A673 (cell line): ENCODE results near the gene BCAS4. TPM values are rescaled to one million over a fixed set of nuclear protein-coding genes. Genes with fewer than 3 reads are reported as not detected.

Source experiments
- BruUV-seq: library from RNA; stranded (reverse); fragments of 400-500 nt; replicated peaks from 2 replicates; lab custom pipeline; 2021; lab: Mats Ljungman, UMichigan
- CTCF ChIA-PET: fragments of 300-600 bp; sonication (Branson Sonifier 250); formaldehyde crosslinking; loops from one replicate; lab custom pipeline; 2022; ENCODE audit warnings: antibody characterized with exemption; lab: Charles Lee
- POLR2A ChIA-PET: fragments of 300-600 bp; sonication (Branson Sonifier 250); formaldehyde crosslinking; loops from one replicate; lab custom pipeline; 2022; ENCODE audit warnings: antibody characterized with exemption; ENCODE audit not compliant: low non-redundant PET; lab: Charles Lee
- DNase-seq: peaks from one replicate; pipeline ENCODE4 v3.0.0-alpha.2; 2015; ENCODE audit warnings: low spot score
- H3K27ac ChIP-seq: fragments of 200-600 bp; sonication (generic); 2 replicates; pipeline ENCODE4 v1.5.1; 2016; ENCODE audit warnings: mixed run types, low read depth, mild to moderate bottlenecking, mixed read lengths, antibody characterized with exemption, low read length; ENCODE audit not compliant: poor library complexity, severe bottlenecking
- H3K27me3 ChIP-seq: fragments of 200-600 bp; sonication (generic); replicated peaks from 2 replicates; pipeline ENCODE4 v1.6.1; 2017; ENCODE audit warnings: mixed run types, low read depth, mild to moderate bottlenecking, mixed read lengths, antibody characterized with exemption, low read length; ENCODE audit not compliant: insufficient read depth, poor library complexity
- H3K36me3 ChIP-seq: fragments of 200-600 bp; sonication (generic); 2 replicates; pipeline ENCODE4 v1.6.1; 2016; ENCODE audit warnings: mixed run types, mild to moderate bottlenecking, mixed read lengths, antibody characterized with exemption, low read length; ENCODE audit not compliant: insufficient read depth, poor library complexity, severe bottlenecking
- H3K4me1 ChIP-seq: fragments of 200-600 bp; sonication (generic); 2 replicates; pipeline ENCODE4 v1.6.1; 2017; ENCODE audit warnings: mixed run types, mild to moderate bottlenecking, mixed read lengths, antibody characterized with exemption, low read length; ENCODE audit not compliant: insufficient read depth, poor library complexity, severe bottlenecking
- H3K4me3 ChIP-seq: fragments of 200-600 bp; sonication (generic); 2 replicates; pipeline ENCODE4 v1.5.1; 2016; ENCODE audit warnings: low read depth, mixed run types, mild to moderate bottlenecking, mixed read lengths, low read length; ENCODE audit not compliant: poor library complexity, severe bottlenecking
- H3K9me3 ChIP-seq: fragments of 200-600 bp; sonication (generic); 2 replicates; pipeline ENCODE4 v1.6.1; 2016; ENCODE audit warnings: mixed run types, low read depth, mild to moderate bottlenecking, mixed read lengths, antibody characterized with exemption, low read length; ENCODE audit not compliant: poor library complexity, severe bottlenecking
- EZH2 ChIP-seq: fragments of 200-600 bp; sonication (generic); IDR thresholded peaks from 2 replicates; pipeline ENCODE4 v1.6.1; 2017; ENCODE audit warnings: borderline replicate concordance, low read depth, mild to moderate bottlenecking, mixed read lengths, antibody characterized with exemption, low read length; ENCODE audit not compliant: poor library complexity, severe bottlenecking
- intact Hi-C: fragments of 100-400 bp; cut with micrococcal nuclease; formaldehyde crosslinking; loops from one replicate; pipeline ENCODE4 v1.10.0; 2022; ENCODE audit not compliant: unreplicated experiment
- total RNA-seq: library from RNA; stranded (reverse); gene quantifications from 2 replicates; pipeline ENCODE4 v1.2.3, GENCODE V29; 2021
- TF ChIP-seq, protein P1 (sequence below): fragments of 300-800, 200-600 bp; sonication (generic); conservative IDR thresholded peaks from 2 replicates; pipeline ENCODE4 v1.5.1; 2017; ENCODE audit warnings: low read depth, mild to moderate bottlenecking, antibody characterized with exemption, low read length, moderate library complexity, mixed read lengths

The BCAS4 gene
- total RNA-seq, 1 experiment from 2014 or later = 28.4 TPM

DNA sequence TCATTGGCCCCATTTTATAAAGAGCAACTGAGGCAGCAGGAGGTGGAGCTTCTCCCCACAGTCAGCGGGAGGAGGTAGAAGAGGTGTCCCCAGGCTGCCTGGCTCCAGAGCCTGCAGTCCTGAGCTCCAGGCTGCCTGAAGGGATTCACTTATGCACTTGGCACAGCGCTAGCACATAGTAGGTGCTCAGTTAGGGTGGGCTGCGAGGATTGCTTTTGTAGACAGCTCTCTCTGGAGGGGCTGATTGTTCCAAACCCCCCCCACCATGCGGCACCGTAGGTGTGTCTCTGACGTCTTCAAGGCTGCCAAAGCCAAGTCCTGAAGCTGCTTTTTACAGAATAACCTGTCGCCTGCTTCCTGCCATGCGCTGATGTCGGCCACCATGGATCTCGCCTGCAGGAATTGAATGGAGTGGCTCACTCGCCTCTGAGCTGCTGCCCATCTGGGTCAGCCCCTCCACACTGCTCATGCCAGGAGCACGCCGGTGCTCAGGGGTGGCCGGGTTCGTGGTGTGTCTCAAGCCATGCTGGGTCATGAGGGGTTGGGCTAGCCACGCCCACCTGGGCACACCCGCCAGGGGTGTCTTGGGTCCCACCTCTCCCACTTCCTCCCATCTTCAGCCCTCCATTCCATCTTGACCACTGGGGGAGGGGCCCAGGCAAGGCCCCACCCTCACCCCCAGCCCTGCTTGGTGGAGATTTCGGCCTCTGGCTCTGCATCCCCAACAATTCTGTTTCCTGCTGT, 59.8 kb downstream of the BCAS4 start:
- H3K4me1 ChIP-seq = peaks cover 5% of the 10 kb centered on the region
- no peaks in the 10 kb centered on the region for H3K27me3 ChIP-seq
- POLR2A ChIA-PET = no interaction called here
- TF ChIP-seq, protein P1, sequence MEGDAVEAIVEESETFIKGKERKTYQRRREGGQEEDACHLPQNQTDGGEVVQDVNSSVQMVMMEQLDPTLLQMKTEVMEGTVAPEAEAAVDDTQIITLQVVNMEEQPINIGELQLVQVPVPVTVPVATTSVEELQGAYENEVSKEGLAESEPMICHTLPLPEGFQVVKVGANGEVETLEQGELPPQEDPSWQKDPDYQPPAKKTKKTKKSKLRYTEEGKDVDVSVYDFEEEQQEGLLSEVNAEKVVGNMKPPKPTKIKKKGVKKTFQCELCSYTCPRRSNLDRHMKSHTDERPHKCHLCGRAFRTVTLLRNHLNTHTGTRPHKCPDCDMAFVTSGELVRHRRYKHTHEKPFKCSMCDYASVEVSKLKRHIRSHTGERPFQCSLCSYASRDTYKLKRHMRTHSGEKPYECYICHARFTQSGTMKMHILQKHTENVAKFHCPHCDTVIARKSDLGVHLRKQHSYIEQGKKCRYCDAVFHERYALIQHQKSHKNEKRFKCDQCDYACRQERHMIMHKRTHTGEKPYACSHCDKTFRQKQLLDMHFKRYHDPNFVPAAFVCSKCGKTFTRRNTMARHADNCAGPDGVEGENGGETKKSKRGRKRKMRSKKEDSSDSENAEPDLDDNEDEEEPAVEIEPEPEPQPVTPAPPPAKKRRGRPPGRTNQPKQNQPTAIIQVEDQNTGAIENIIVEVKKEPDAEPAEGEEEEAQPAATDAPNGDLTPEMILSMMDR = no peak
- no peak for TF ChIP-seq EZH2
- no peaks in the 10 kb centered on the region for H3K36me3 ChIP-seq
- no peaks in the 10 kb centered on the region for H3K9me3 ChIP-seq
- CTCF ChIA-PET = interaction anchor here (0.7 to 0.9 kb wide), 2 partner anchors 61 to 1055 kb away, joined by 3 to 7 read pairs; no protein-coding TSS in a partner anchor
- no TSS peak for BruUV-seq
- DNase-seq = no peak
- no peak overlapping the region for H3K4me3 ChIP-seq
- intact Hi-C loops = no loop called here
- no peak overlapping the region for H3K27ac ChIP-seq

DNA sequence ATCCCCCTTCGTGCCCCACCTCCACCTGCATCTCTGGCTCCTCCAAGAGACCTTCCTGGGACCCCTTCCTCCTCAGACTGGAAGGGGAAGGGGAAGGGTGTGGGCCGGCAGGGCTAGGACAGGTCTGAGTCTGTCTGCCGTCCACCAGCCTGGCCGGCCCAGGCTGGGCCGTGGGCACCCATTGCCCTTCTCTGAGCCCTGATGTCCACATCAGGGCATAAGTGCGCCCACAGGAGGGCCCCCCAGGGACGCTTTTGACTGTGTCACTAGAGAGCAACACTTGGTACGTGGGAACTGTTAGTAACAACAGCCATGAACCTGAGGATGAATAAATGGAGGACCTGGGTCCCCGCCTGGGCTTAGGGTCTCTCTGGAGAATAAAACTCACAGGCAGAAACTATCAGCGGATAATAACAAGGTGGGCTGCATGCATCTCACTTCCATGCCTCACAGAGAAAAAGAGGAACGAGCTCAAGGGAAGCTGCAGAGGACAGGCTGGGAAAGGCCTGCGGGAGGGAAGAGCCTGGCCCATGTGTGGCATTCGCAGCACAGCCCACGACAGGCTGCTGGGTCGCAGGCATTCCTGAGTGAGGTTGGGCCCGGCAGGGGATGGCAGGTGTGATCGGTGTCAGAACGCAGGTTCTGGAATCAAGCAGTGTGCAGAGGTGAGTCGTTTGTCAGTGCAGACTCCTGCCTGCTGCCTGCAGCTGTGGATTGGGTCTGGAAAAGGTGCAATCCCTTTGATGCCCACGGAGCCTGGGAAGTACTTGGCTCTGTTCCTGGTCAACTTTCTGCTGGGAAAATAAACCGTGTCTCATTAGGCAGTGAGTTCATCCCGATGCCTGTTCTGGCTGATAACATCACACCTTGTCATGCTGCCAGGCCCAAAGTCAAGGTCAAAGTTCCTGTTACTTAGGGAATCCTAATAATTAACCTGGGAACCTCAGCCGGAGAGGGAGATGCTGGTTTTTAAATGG, 60.9 kb downstream of the BCAS4 start:
- ChIA-PET CTCF (no interaction called here), POLR2A (no interaction called here)
- no peak for TF ChIP-seq EZH2
- TF ChIP-seq, protein P1 = no peak
- Histone ChIP-seq H3K27ac (no peak overlapping the region), H3K36me3 (no peaks in the 10 kb centered on the region), H3K9me3 (no peaks in the 10 kb centered on the region), H3K27me3 (no peaks in the 10 kb centered on the region), H3K4me1 (peaks cover 4% of the 10 kb centered on the region), H3K4me3 (no peak overlapping the region)
- DNase-seq = no peak
- no TSS peak for BruUV-seq
- intact Hi-C loops = no loop called here

DNA sequence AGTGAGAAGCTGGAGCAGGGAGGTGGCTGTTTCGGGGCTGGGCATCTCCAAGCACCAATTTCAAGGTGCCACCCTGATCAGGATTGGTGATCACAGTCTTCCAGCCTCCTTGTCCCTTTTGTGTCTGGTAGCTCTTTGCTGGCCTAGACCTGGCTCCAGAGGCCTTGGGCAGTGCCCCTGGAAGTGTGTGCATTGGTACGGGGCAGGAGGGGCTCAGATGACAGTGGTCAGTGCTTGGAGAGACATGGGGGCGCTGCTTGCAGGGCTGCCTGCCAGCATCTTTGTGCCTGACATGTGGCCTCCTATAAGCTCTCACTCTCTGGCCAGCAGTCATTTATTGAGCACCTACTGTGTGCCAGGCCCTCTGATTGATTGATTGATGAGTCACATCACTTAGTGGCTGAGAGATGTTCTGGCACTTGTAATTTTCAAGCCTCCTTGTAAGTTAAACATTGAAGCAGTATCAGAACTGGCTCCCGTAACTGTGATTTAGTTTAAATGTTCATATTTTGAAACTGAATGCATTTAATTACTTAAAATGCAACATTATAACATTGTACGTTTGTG, 61.7 kb downstream of the BCAS4 start:
- ChIA-PET CTCF (no interaction called here), POLR2A (no interaction called here)
- H3K27ac ChIP-seq = no peak overlapping the region
- no TSS peak for BruUV-seq
- H3K4me1 ChIP-seq = no peaks in the 10 kb centered on the region
- intact Hi-C loops = no loop called here
- no peak overlapping the region for H3K4me3 ChIP-seq
- no peaks in the 10 kb centered on the region for H3K27me3 ChIP-seq
- TF ChIP-seq, protein P1 = no peak
- no peak for TF ChIP-seq EZH2
- H3K9me3 ChIP-seq = no peaks in the 10 kb centered on the region
- H3K36me3 ChIP-seq = no peaks in the 10 kb centered on the region
- DNase-seq = no peak
